GM23248 (cell line): Measurements from ENCODE around the gene CLCNKA. TPM values are rescaled to one million over a fixed set of nuclear protein-coding genes. Genes with fewer than 3 reads are reported as not detected.
"Not testable (repeated sequence)": the region's sequence is repeated elsewhere in the genome, so short reads cannot be mapped to it uniquely, and the experiment has no call there.

Experiments
- DNase-seq: peaks from one replicate; pipeline ENCODE4 v3.0.0-alpha.2; 2015
- H2AFZ ChIP-seq: fragments of 200-600 bp; sonication (generic); 2 replicates; pipeline ENCODE4 v1.6.1; 2016; ENCODE audit warnings: antibody characterized with exemption
- H3F3A ChIP-seq: fragments of 200-600 bp; sonication (generic); 2 replicates; pipeline ENCODE4 v1.6.1; 2016; ENCODE audit warnings: mild to moderate bottlenecking, antibody characterized with exemption, mixed run types; ENCODE audit not compliant: insufficient read depth
- H3K27ac ChIP-seq: fragments of 200-600 bp; sonication (generic); 2 replicates; pipeline ENCODE4 v1.5.1; 2016; ENCODE audit warnings: mild to moderate bottlenecking
- H3K27me3 ChIP-seq: fragments of 200-600 bp; sonication (generic); replicated peaks from 2 replicates; pipeline ENCODE4 v1.6.1; 2016; ENCODE audit warnings: mild to moderate bottlenecking; ENCODE audit not compliant: insufficient read depth
- H3K36me3 ChIP-seq: fragments of 200-600 bp; sonication (generic); 2 replicates; pipeline ENCODE4 v1.6.1; 2016; ENCODE audit warnings: low read depth, mild to moderate bottlenecking
- H3K4me1 ChIP-seq: fragments of 200-600 bp; sonication (generic); 2 replicates; pipeline ENCODE4 v1.6.1; 2016; ENCODE audit warnings: mild to moderate bottlenecking; ENCODE audit not compliant: insufficient read depth
- H3K4me2 ChIP-seq: fragments of 200-600 bp; sonication (generic); one replicate; pipeline ENCODE4 v1.6.1; 2016; ENCODE audit warnings: mild to moderate bottlenecking; ENCODE audit not compliant: unreplicated experiment
- H3K4me3 ChIP-seq: fragments of 200-600 bp; sonication (generic); 2 replicates; pipeline ENCODE4 v1.5.1; 2016; ENCODE audit warnings: mild to moderate bottlenecking
- H3K79me2 ChIP-seq: fragments of 200-600 bp; sonication (generic); 2 replicates; pipeline ENCODE4 v1.6.1; 2016; ENCODE audit warnings: mild to moderate bottlenecking; ENCODE audit not compliant: insufficient read depth
- H3K9ac ChIP-seq: fragments of 200-600 bp; sonication (generic); 2 replicates; pipeline ENCODE4 v1.6.1; 2016; ENCODE audit warnings: mild to moderate bottlenecking
- H3K9me2 ChIP-seq: fragments of 200-600 bp; sonication (generic); 2 replicates; pipeline ENCODE4 v1.6.1; 2016; ENCODE audit warnings: mixed run types, mild to moderate bottlenecking, moderate library complexity; ENCODE audit not compliant: insufficient read depth
- H3K9me3 ChIP-seq: fragments of 200-600 bp; sonication (generic); one replicate; pipeline ENCODE4 v1.6.1; 2017; ENCODE audit warnings: low read depth
- H4K20me1 ChIP-seq: fragments of 200-600 bp; sonication (generic); 2 replicates; pipeline ENCODE4 v1.6.0; 2016; ENCODE audit not compliant: insufficient read depth
- EZH2 ChIP-seq: fragments of 200-600 bp; sonication (generic); IDR thresholded peaks from 2 replicates; pipeline ENCODE4 v1.6.1; 2018; ENCODE audit warnings: antibody characterized with exemption, mild to moderate bottlenecking; ENCODE audit not compliant: insufficient read depth, poor library complexity, severe bottlenecking
- EZH2phosphoT487 ChIP-seq: fragments of 200-600 bp; sonication (generic); IDR thresholded peaks from 2 replicates; pipeline ENCODE4 v1.6.1; 2018; ENCODE audit warnings: antibody characterized with exemption, moderate library complexity, mild to moderate bottlenecking, low read depth; ENCODE audit not compliant: insufficient read depth
- WGBS, 2 experiments: methylation state at CpG; one replicate each; pipeline ENCODE4 v1.1.6; 2015 to 2017; ENCODE audit warnings: low lambda C conversion rate in 2 of 2, low coverage in 1 of 2; ENCODE audit errors: missing lambda C conversion rate in 2 of 2; 5-methylcytosine and 5-hydroxymethylcytosine counted together
- in situ Hi-C: fragments of 300-500 bp; cut with MboI; formaldehyde crosslinking; loops from 2 replicates; pipeline ENCODE4 v1.15.0; 2020
- polyA plus RNA-seq: library from polyadenylated mRNA; unstranded; fragments of >200 nt; fragmentation: Nextera tagmentation; extraction: Ambion mirVana; gene quantifications from 2 replicates; pipeline ENCODE4 v1.2.1, GENCODE V29; 2016
- total RNA-seq: library from RNA; depleted of rRNA; stranded (reverse); fragments of >200 nt; shearing (Covaris generic); gene quantifications from 2 replicates; pipeline ENCODE4 v1.2.3, GENCODE V29; 2014

CLCNKA gene
- total and polyA plus RNA-seq, 2 experiments from 2014 or later = not detected

DNA sequence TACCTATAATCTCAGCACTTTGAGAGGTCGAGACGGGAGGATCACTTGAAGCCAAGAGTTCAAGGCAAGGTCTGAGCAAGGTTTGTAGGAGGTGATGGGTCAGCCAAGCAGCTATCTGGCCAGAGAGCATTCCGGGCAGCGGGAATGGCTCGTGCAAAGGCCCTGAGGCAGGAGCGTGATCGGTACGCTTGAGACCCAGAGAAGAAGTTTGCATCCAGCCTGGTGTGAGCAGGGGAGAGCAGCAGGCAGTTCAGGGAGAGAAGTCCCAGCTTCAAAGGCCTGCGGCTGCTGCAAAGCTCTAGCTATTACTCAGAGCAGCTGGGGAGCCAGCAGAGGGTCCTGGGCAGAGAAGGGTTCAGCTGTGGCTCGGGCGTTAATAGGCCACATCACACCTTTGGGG lies 22.9 kb upstream of the CLCNKA start:
- Histone ChIP-seq H3K36me3 (no peaks in the 10 kb centered on the region), H3K4me1 (no peaks in the 10 kb centered on the region), H3K27me3 (no peaks in the 10 kb centered on the region), H2AFZ (no peak overlapping the region), H3K27ac (no peak overlapping the region), H3K9me2 (no peaks in the 10 kb centered on the region), H3K9ac (no peak overlapping the region), H3K79me2 (no peaks in the 10 kb centered on the region), H4K20me1 (no peaks in the 10 kb centered on the region), H3K4me2 (no peak overlapping the region), H3F3A (no peaks in the 10 kb centered on the region), H3K4me3 (no peak overlapping the region), H3K9me3 (no peaks in the 10 kb centered on the region)
- no peak for TF ChIP-seq EZH2
- no peak for TF ChIP-seq EZH2phosphoT487
- in situ Hi-C loops = loop anchor here (5.0 kb wide), 1 partner anchor 187 kb away; no protein-coding TSS in a partner anchor
- DNase-seq = no peak
- 96 to 99% methylated on average over 11 of the region's 11 CpGs for WGBS, 2 experiments

DNA sequence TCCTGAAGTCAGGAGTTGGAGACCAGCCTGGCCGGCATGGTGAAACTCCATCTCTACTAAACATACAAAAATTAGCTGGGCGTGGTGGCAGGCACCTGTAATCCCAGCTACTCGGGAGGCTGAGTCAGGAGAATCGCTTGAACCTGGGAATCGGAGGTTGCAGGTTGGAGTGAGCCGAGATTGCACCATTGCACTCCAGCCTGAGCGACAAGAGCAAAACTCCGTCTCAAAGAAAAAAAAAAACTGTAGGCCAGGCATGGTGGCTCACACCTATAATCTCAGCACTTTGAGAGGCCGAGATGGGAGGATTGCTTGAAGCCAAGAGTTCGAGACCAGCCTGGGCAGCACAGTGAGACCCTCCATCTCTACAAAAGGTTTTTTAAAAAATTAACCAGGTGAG lies 20.6 kb upstream of the CLCNKA start:
- WGBS, 2 experiments = 92 to 93% methylated on average over 10 of the region's 10 CpGs
- in situ Hi-C loops, H3K36me3 ChIP-seq, H3K27ac ChIP-seq, H3F3A ChIP-seq, H3K4me3 ChIP-seq, H3K9me2 ChIP-seq, H3K9me3 ChIP-seq, H3K79me2 ChIP-seq, H3K4me2 ChIP-seq, H3K27me3 ChIP-seq, DNase-seq, H3K4me1 ChIP-seq, H3K9ac ChIP-seq, H2AFZ ChIP-seq, H4K20me1 ChIP-seq: not testable (repeated sequence)

DNA sequence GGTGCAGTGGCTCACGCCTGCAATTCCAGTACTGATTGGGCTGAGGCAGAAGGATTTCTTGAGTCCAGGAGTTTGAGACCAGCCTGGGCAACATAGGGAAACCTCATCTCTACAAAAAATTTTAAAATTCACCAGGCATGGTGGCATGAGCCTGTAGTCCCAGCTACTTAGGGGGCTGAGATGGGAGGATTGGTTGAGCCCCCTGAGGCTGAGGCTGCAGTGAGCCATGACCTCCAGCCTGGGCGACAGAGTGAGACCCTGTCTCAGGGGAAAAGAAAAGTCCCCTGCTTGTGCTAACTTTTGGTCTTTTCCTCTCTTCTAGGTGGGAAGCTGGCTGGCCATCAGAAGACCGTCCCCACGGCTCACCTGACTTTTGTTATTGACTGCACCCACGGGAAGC lies 16.2 kb upstream of the CLCNKA start:
- H3K27ac ChIP-seq = no peak overlapping the region
- H3K27me3 ChIP-seq = no peaks in the 10 kb centered on the region
- H3K4me2 ChIP-seq = no peak overlapping the region
- in situ Hi-C loops = no loop called here
- H3K79me2 ChIP-seq = no peaks in the 10 kb centered on the region
- no peaks in the 10 kb centered on the region for H4K20me1 ChIP-seq
- peaks cover 8% of the 10 kb centered on the region for H3K4me1 ChIP-seq
- H3K36me3 ChIP-seq = no peaks in the 10 kb centered on the region
- no peak overlapping the region for H2AFZ ChIP-seq
- TF ChIP-seq EZH2phosphoT487 (no peak), EZH2 (no peak)
- DNase-seq = no peak
- H3K4me3 ChIP-seq = no peak overlapping the region
- H3F3A ChIP-seq = no peaks in the 10 kb centered on the region
- 89 to 90% methylated on average over 5 of the region's 5 CpGs for WGBS, 2 experiments
- no peaks in the 10 kb centered on the region for H3K9me2 ChIP-seq
- no peaks in the 10 kb centered on the region for H3K9me3 ChIP-seq
- H3K9ac ChIP-seq = no peak overlapping the region

DNA sequence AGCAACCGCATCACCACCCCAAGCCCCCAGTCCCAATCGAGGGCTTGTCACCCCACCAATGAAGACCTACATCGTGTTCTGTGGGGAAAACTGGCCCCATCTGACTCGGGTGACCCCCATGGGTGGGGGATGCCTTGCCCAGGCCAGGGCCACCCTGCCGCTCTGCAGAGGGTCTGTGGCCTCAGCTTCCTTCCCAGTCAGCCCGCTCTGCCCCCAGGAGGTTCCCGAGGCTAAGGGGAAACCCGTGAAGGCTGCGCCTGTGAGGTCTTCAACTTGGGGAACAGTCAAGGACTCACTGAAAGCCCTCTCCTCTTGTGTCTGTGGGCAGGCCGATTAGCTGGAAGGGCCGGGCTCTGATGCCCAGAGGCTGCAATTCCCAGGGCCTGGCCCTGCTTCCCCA lies 15.8 kb upstream of the CLCNKA start:
- TF ChIP-seq EZH2phosphoT487 = no peak
- no peak for TF ChIP-seq EZH2
- in situ Hi-C loops = no loop called here

More for the DNA sequence above, 15.8 kb upstream of the CLCNKA start:
- H3K27ac ChIP-seq = no peak overlapping the region
- H3K9me3 ChIP-seq = no peaks in the 10 kb centered on the region
- H3K36me3 ChIP-seq = no peaks in the 10 kb centered on the region
- no peaks in the 10 kb centered on the region for H3K27me3 ChIP-seq
- no peaks in the 10 kb centered on the region for H3K9me2 ChIP-seq
- H3K79me2 ChIP-seq = no peaks in the 10 kb centered on the region
- H3K4me3 ChIP-seq = no peak overlapping the region
- 92 to 96% methylated on average over 11 of the region's 11 CpGs for WGBS, 2 experiments
- peaks cover 8% of the 10 kb centered on the region for H3K4me1 ChIP-seq
- DNase-seq = no peak
- no peak overlapping the region for H3K4me2 ChIP-seq
- H3F3A ChIP-seq = no peaks in the 10 kb centered on the region
- no peak overlapping the region for H2AFZ ChIP-seq
- no peaks in the 10 kb centered on the region for H4K20me1 ChIP-seq
- no peak overlapping the region for H3K9ac ChIP-seq
